Dendritic cell treated with granulocyte-macrophage colony-stimulating factor and Interleukin-4, amounts not matched to agents 40 ng/mL and 50 ng/mL, for 4 days (primary cell): ENCODE results near the gene FYN.

ENCODE experiments used
- H3K27ac Mint-ChIP-seq: one replicate; pipeline ENCODE4 v1.8.0; 2022; ENCODE audit warnings: mild to moderate bottlenecking, mixed read lengths
- H3K27me3 Mint-ChIP-seq: one replicate; pipeline ENCODE4 v1.8.0; 2022; ENCODE audit warnings: mild to moderate bottlenecking, mixed read lengths
- H3K36me3 Mint-ChIP-seq: one replicate; pipeline ENCODE4 v1.8.0; 2022; ENCODE audit warnings: low read depth, mixed read lengths
- H3K4me1 Mint-ChIP-seq: one replicate; pipeline ENCODE4 v1.8.0; 2022; ENCODE audit warnings: low read depth, mixed read lengths
- H3K4me3 Mint-ChIP-seq: one replicate; pipeline ENCODE4 v1.8.0; 2022; ENCODE audit warnings: mild to moderate bottlenecking, moderate library complexity, mixed read lengths
- H3K9me3 Mint-ChIP-seq: one replicate; pipeline ENCODE4 v1.8.0; 2022; ENCODE audit warnings: mixed read lengths
- intact Hi-C: fragments of 100-400 bp; cut with micrococcal nuclease; formaldehyde crosslinking; loops from one replicate; pipeline ENCODE4 v1.15.0; 2022

The FYN gene

DNA sequence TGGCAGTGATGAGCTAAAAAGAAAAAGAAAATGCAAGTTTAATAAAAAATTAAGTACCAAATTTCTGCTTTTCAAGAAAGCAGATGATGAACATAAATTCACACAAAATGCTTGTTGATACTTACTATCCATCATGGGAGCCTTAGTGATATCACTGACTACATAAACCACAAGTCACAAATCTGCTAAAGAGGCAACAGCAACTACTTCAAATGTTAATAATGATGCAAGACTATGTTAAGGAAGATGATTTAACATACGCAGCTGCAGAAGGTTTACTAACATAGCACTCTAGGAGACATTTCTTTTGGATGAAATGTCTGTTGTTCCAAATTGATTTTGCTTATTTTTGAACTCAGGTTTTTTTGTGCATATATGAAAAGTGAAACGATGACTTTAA lies 18.6 kb downstream of the FYN start:
- H3K9me3 Mint-ChIP-seq, result no peaks in the 10 kb centered on the region
- H3K36me3 Mint-ChIP-seq, result no peaks in the 10 kb centered on the region
- H3K4me3 Mint-ChIP-seq, result no peak overlapping the region
- no peaks in the 10 kb centered on the region for H3K27me3 Mint-ChIP-seq
- peaks cover 18% of the 10 kb centered on the region for H3K4me1 Mint-ChIP-seq
- intact Hi-C loops, result no loop called here
- H3K27ac Mint-ChIP-seq, result no peak overlapping the region

- Mint-ChIP-seq H3K4me1 (peaks cover 15% of the 10 kb centered on the region), H3K27ac (no peak overlapping the region), H3K36me3 (no peaks in the 10 kb centered on the region), H3K27me3 (no peaks in the 10 kb centered on the region), H3K4me3 (no peak overlapping the region), H3K9me3 (no peaks in the 10 kb centered on the region)
- intact Hi-C loops, result no loop called here
Measured at GRCh38 chr6:111852725-111853124, 20.5 kb downstream of the FYN start.

DNA sequence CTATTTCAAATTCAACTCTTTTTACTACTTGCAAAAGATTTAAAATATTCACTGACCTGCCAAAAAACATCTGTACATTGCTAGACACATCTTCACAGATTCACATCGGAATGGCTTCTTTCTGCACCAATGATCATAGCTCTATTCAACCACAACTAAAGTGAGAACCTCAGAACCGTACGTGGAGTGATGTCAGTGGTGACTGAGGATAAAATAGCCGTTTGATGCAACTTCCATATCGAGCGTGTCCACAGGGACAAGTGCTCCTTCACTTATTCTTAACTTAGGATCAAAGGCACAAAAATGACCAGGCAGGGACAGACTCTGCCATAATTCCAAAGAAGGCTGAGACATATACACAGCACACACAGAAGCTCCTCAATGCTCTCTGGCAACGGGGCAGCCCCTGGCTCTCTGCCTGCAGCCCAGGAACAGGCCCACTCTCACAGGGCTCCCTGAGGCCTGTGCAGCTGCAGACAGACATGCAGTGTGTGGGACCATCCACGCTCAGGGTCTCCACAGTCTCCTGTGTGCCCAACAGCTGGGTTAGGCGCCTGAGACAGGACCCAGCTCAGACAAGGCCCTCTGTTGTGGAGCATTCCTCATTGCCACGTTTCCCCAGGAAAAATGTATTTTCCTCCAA lies 22.8 kb downstream of the FYN start:
- H3K27me3 Mint-ChIP-seq, result no peaks in the 10 kb centered on the region
- intact Hi-C loops, result no loop called here
- H3K27ac Mint-ChIP-seq, result no peak overlapping the region
- H3K4me3 Mint-ChIP-seq, result no peak overlapping the region
- H3K4me1 Mint-ChIP-seq, result peaks cover 15% of the 10 kb centered on the region
- H3K9me3 Mint-ChIP-seq, result no peaks in the 10 kb centered on the region
- H3K36me3 Mint-ChIP-seq, result no peaks in the 10 kb centered on the region

DNA sequence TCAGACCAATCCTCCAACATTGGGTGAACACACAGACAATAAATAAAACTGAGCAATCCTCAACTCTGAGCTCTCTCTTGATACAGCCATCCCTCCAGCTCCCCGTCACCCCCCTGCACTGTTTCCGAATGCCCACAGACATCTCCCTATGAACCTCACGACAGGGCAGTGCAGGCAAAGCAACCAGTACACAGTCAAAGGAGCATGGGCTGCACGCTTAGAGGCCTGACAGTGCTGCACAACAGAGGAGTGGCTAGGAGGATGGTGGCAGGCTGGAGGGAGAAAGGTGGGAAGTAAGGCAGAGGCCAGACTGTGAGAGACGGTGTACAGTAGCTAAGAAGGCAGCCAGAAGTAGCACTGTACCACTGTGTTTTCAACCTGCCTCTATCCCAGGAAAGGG lies 24.0 kb downstream of the FYN start:
- Mint-ChIP-seq H3K9me3 (no peaks in the 10 kb centered on the region), H3K27ac (no peak overlapping the region), H3K36me3 (no peaks in the 10 kb centered on the region), H3K4me1 (peaks cover 15% of the 10 kb centered on the region), H3K27me3 (no peaks in the 10 kb centered on the region), H3K4me3 (no peak overlapping the region)
- intact Hi-C loops, result no loop called here

GRCh38 chr6:111848262-111848812 lies 24.9 kb downstream of the FYN start:
- peaks cover 15% of the 10 kb centered on the region for H3K4me1 Mint-ChIP-seq
- H3K9me3 Mint-ChIP-seq, result no peaks in the 10 kb centered on the region
- no peaks in the 10 kb centered on the region for H3K27me3 Mint-ChIP-seq
- intact Hi-C loops, result no loop called here
- H3K4me3 Mint-ChIP-seq, result no peak overlapping the region
- H3K36me3 Mint-ChIP-seq, result no peaks in the 10 kb centered on the region
- H3K27ac Mint-ChIP-seq, result no peak overlapping the region

- Mint-ChIP-seq H3K4me3 (no peak overlapping the region), H3K27me3 (no peaks in the 10 kb centered on the region), H3K9me3 (no peaks in the 10 kb centered on the region), H3K27ac (no peak overlapping the region), H3K4me1 (peaks cover 10% of the 10 kb centered on the region), H3K36me3 (no peaks in the 10 kb centered on the region)
- intact Hi-C loops, result no loop called here
Measured at GRCh38 chr6:111846492-111847409, 26.5 kb downstream of the FYN start.

DNA sequence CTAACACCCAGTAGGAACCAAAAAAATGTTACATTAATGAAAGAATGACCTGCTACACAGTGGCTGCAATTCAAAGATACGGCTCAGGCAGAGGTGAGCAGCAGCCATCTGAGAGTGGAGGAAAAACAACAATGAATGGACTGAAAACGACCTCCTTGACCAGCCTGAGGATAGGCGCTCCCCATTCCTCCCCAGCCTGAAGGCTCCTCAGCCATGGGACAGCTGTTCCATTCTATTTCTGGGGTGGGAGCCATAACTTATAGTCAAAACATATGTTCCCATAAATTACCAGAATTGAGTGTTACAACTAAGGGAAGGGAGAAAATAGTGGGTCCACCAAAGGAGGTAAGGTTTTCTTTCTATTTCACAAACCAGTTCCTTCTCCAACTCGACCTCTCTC lies 27.2 kb downstream of the FYN start:
- H3K36me3 Mint-ChIP-seq, result no peaks in the 10 kb centered on the region
- peaks cover 5% of the 10 kb centered on the region for H3K4me1 Mint-ChIP-seq
- no peak overlapping the region for H3K27ac Mint-ChIP-seq
- intact Hi-C loops, result no loop called here
- no peaks in the 10 kb centered on the region for H3K9me3 Mint-ChIP-seq
- no peak overlapping the region for H3K4me3 Mint-ChIP-seq
- H3K27me3 Mint-ChIP-seq, result no peaks in the 10 kb centered on the region

DNA sequence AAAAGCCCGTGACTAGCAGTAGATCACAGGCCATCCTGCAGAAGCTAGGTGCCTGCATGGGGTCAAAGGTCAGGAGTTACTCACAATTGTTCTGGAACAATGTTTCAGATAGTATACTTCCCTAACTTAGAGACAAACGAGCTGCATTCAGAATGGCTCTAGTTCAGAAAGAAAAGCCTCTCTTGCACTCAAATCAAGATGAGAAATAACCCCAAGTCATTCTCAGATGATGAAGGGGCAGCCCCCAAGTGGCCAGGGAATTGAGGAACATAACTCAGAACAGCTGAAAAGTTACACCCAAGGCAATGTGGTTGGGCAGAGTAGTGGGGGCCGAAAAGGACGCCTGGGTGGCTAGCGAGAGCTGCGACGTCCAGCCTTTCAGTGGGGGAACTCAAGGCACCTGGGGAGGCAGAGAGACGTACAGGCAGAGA lies 27.8 kb downstream of the FYN start:
- H3K27ac Mint-ChIP-seq, result no peak overlapping the region
- H3K9me3 Mint-ChIP-seq, result no peaks in the 10 kb centered on the region
- H3K4me1 Mint-ChIP-seq, result peaks cover 5% of the 10 kb centered on the region
- H3K27me3 Mint-ChIP-seq, result no peaks in the 10 kb centered on the region
- intact Hi-C loops, result no loop called here
- no peak overlapping the region for H3K4me3 Mint-ChIP-seq
- no peaks in the 10 kb centered on the region for H3K36me3 Mint-ChIP-seq

DNA sequence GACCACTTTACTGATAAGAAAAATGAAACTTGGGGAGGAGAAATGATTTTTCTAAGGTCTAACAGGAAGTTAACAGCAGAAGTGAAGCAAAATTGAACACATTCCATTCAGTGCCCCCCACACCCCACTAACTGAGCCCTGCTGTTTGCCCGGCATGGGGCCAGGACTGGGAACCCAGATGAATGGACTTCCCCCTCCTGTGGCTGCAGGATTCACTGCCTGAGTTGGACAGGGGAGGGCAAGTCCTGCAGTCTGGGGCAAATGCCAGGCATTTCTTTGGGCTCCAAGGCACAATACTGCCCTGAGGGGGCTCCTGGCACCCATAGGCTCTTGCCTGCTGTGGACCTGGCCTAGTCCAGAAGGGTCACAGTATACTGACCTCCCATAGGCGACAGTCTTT lies 28.3 kb downstream of the FYN start:
- intact Hi-C loops, result no loop called here
- no peaks in the 10 kb centered on the region for H3K36me3 Mint-ChIP-seq
- H3K9me3 Mint-ChIP-seq, result no peaks in the 10 kb centered on the region
- H3K4me1 Mint-ChIP-seq, result peaks cover 8% of the 10 kb centered on the region
- H3K27ac Mint-ChIP-seq, result no peak overlapping the region
- H3K27me3 Mint-ChIP-seq, result no peaks in the 10 kb centered on the region
- H3K4me3 Mint-ChIP-seq, result no peak overlapping the region

DNA sequence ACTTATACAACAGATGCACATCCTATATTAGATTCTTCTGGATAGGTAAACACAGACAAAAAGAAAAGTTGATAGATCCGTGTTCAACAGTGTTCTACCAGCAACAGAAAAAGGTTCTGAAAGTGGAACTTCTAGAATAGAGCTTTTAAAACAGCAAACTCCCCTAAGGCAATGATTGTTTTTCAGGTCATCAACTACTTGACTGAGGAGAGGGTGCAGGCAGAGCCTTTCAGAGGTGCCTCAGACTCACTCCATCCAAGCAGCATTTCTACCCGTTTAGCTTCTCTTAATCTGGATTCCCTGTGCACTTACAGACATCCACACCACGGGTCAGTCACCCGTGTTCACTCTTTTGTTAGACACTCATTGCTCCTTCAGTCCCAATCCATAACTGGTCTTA lies 28.9 kb downstream of the FYN start:
- H3K4me1 Mint-ChIP-seq, result peaks cover 4% of the 10 kb centered on the region
- no peak overlapping the region for H3K27ac Mint-ChIP-seq
- no peaks in the 10 kb centered on the region for H3K27me3 Mint-ChIP-seq
- no peaks in the 10 kb centered on the region for H3K36me3 Mint-ChIP-seq
- no peaks in the 10 kb centered on the region for H3K9me3 Mint-ChIP-seq
- no peak overlapping the region for H3K4me3 Mint-ChIP-seq
- intact Hi-C loops, result no loop called here

GRCh38 chr6:111843347-111844147 lies 29.7 kb downstream of the FYN start:
- H3K4me1 Mint-ChIP-seq, result peaks cover 4% of the 10 kb centered on the region

GRCh38 chr6:111842891-111843290 lies 30.4 kb downstream of the FYN start:
- H3K27me3 Mint-ChIP-seq, result no peaks in the 10 kb centered on the region
- H3K9me3 Mint-ChIP-seq, result no peaks in the 10 kb centered on the region
- H3K36me3 Mint-ChIP-seq, result no peaks in the 10 kb centered on the region
- intact Hi-C loops, result no loop called here
- H3K27ac Mint-ChIP-seq, result no peak overlapping the region
- H3K4me1 Mint-ChIP-seq, result peaks cover 4% of the 10 kb centered on the region
- no peak overlapping the region for H3K4me3 Mint-ChIP-seq

More at GRCh38 chr6:111843347-111844147, 29.7 kb downstream of the FYN start:
- H3K9me3 Mint-ChIP-seq, result no peaks in the 10 kb centered on the region
- no peak overlapping the region for H3K4me3 Mint-ChIP-seq
- H3K36me3 Mint-ChIP-seq, result no peaks in the 10 kb centered on the region
- intact Hi-C loops, result no loop called here
- no peak overlapping the region for H3K27ac Mint-ChIP-seq
- no peaks in the 10 kb centered on the region for H3K27me3 Mint-ChIP-seq

GRCh38 chr6:111842271-111842822 lies 30.9 kb downstream of the FYN start:
- Mint-ChIP-seq H3K36me3 (no peaks in the 10 kb centered on the region), H3K9me3 (no peaks in the 10 kb centered on the region), H3K4me1 (peaks cover 4% of the 10 kb centered on the region), H3K4me3 (no peak overlapping the region), H3K27ac (no peak overlapping the region), H3K27me3 (no peaks in the 10 kb centered on the region)
- intact Hi-C loops, result no loop called here
